Activated naive CD4-positive, alpha-beta T cell treated with anti-CD3 and anti-CD28 coated beads, Interleukin-2, amount 10 ng/mL, durations not matched to agents 7 days and 5 days (primary cell): ENCODE measurements around the gene COX7A2.

Experiments
- CTCF ChIA-PET: fragments of 350-600 bp; sonication (Branson Sonifier 250); formaldehyde crosslinking; loops from one replicate; lab custom pipeline; 2021; ENCODE audit warnings: antibody characterized with exemption; lab: Charles Lee
- DNase-seq: peaks from one replicate; pipeline ENCODE4 v3.0.0-alpha.2; 2020
- H3K27ac Mint-ChIP-seq: one replicate; pipeline ENCODE4 v1.8.0; 2021; ENCODE audit warnings: mild to moderate bottlenecking, moderate library complexity, mixed read lengths
- H3K27me3 Mint-ChIP-seq: one replicate; pipeline ENCODE4 v1.8.0; 2021; ENCODE audit warnings: mild to moderate bottlenecking, mixed read lengths
- H3K36me3 Mint-ChIP-seq: one replicate; pipeline ENCODE4 v1.8.0; 2021; ENCODE audit warnings: mixed read lengths
- H3K4me1 Mint-ChIP-seq: one replicate; pipeline ENCODE4 v1.8.0; 2021; ENCODE audit warnings: mixed read lengths
- H3K4me3 Mint-ChIP-seq: one replicate; pipeline ENCODE4 v1.8.0; 2021; ENCODE audit warnings: mild to moderate bottlenecking, moderate library complexity, mixed read lengths
- H3K9me3 Mint-ChIP-seq: one replicate; pipeline ENCODE4 v1.8.0; 2021; ENCODE audit warnings: mixed read lengths

The COX7A2 gene

DNA sequence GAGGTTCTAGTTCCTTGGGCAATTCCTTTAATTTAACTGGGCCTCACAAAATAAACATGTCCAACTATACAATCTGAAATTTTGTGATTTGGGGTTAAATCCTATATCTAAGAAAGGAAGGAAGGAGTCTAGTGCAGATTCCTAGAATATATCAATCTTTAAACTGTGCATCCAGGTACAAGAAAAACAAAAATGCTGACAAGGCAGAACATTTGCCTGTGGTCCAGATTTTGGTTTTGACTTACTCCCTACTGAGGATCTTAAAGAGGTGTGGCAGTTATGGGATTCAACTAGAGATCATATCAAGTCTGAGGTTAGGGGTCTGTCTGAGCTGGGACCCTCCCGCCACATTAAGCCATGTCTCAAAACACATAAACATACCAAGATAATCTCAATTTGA is 17.7 kb upstream of the COX7A2 start:
- Mint-ChIP-seq H3K4me3 (no peak overlapping the region), H3K4me1 (no peaks in the 10 kb centered on the region), H3K36me3 (peaks cover 32% of the 10 kb centered on the region), H3K27me3 (no peaks in the 10 kb centered on the region), H3K27ac (no peak overlapping the region), H3K9me3 (no peaks in the 10 kb centered on the region)
- CTCF ChIA-PET: no interaction called here
- no peak for DNase-seq

DNA sequence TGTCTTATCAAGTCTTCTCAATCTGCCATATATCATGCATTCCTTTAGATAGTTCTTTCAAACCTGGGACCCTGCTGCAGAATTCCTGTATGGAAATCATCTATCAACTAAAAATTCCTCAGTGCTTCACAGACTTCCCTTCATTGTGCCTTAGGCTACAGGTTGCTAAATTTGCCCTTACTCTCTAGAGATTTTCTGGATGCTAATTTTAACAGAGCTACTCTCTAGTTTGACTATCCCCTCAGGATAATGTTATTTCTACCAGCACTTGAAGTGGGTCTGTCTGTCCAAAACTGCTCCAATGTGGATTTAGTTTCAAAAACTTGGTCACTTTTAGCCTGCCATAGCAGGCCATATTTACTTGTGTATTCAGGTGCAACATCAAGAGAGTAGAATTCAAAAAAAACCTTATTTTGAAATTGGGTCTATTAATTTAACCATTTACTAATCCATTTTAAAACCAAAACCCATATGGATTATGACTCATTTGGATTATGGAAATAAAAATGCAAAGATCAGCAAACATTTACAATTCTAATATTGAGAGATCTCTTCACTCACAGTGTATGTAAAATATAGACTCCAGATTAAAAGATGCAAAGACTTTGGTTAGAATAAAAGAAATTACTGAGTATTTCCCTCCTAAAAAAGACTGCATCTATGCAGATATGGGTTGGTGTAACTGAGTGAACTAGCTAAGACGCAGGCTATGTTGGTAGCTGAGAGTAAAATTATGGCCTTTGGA is 13.9 kb upstream of the COX7A2 start:
- DNase-seq: no peak
- CTCF ChIA-PET: interaction anchor here (0.6 to 0.9 kb wide), 2 partner anchors 9 to 25 kb away, joined by 3 read pairs; no protein-coding TSS in a partner anchor
- Mint-ChIP-seq H3K27ac (no peak overlapping the region), H3K4me3 (no peak overlapping the region), H3K4me1 (no peaks in the 10 kb centered on the region), H3K9me3 (no peaks in the 10 kb centered on the region), H3K36me3 (peaks cover 29% of the 10 kb centered on the region), H3K27me3 (no peaks in the 10 kb centered on the region)

DNA sequence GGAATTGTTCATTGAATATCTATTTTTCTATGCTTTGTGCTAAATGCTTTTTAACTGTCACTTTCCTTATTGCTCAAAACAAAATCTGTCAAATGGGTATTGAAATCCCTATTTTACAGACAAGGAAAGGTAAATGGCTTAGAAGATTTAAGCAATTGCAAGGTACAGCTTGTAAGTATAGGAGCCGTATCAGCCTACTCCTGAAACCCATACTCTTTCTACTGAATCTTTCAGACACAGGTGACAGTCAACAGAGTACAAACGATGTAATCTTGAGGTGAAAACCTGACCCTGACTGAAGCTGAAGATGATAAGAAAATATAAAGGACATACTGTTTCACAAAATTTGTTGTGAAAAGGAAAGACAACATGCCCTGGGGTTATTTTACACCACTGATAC is 7.0 kb upstream of the COX7A2 start:
- no peak for DNase-seq
- H3K9me3 Mint-ChIP-seq: no peaks in the 10 kb centered on the region
- H3K27ac Mint-ChIP-seq: no peak overlapping the region
- H3K4me1 Mint-ChIP-seq: peaks cover 2% of the 10 kb centered on the region
- CTCF ChIA-PET: no interaction called here
- peaks cover 7% of the 10 kb centered on the region for H3K36me3 Mint-ChIP-seq
- no peak overlapping the region for H3K4me3 Mint-ChIP-seq
- peaks cover 8% of the 10 kb centered on the region for H3K27me3 Mint-ChIP-seq

DNA sequence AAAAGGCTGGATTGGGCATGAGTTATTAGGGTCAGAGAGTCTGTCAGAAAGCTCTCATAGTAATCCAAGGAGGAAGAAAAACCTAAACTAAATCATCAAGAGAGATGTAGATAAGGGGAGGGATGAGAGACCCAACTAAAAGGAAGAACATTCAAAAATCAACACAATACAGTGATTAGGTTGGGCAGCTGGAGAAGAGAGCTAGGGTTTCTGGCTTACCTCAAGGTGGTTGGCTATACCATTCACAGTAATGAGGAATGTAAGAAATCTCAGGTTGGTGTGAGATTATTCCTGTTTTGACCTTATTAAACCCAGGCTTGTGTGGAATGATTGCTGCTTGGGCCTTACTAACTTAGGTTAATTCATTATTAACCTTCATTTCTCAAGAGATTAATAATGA is 6.2 kb upstream of the COX7A2 start:
- H3K36me3 Mint-ChIP-seq: peaks cover 7% of the 10 kb centered on the region
- H3K9me3 Mint-ChIP-seq: no peaks in the 10 kb centered on the region
- CTCF ChIA-PET: no interaction called here
- peaks cover 8% of the 10 kb centered on the region for H3K27me3 Mint-ChIP-seq
- DNase-seq: no peak
- no peak overlapping the region for H3K4me3 Mint-ChIP-seq
- peaks cover 4% of the 10 kb centered on the region for H3K4me1 Mint-ChIP-seq
- no peak overlapping the region for H3K27ac Mint-ChIP-seq

DNA sequence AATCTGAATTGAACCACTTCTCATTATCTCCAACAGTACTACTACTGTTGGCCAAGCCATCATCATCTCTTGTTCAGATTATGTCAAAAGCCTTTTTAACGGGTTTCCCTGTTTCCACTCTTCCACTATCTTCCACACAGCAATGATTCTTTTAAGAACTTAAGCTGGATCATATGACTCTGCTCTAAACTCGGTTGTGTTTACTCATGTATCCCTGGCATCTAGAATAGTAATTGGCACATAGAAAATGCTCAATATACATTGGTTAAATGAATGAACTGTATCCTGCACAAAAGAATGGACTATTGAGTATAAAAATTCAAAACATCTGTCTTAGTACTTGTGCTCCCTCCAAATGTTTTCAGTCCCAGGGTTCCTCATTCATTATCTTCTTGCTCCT is 2.8 kb upstream of the COX7A2 start:
- H3K4me1 Mint-ChIP-seq: peaks cover 25% of the 10 kb centered on the region
- H3K27ac Mint-ChIP-seq: no peak overlapping the region
- no peak overlapping the region for H3K4me3 Mint-ChIP-seq
- peaks cover 8% of the 10 kb centered on the region for H3K36me3 Mint-ChIP-seq
- CTCF ChIA-PET: no interaction called here
- no peak for DNase-seq
- no peaks in the 10 kb centered on the region for H3K9me3 Mint-ChIP-seq
- H3K27me3 Mint-ChIP-seq: peaks cover 8% of the 10 kb centered on the region

DNA sequence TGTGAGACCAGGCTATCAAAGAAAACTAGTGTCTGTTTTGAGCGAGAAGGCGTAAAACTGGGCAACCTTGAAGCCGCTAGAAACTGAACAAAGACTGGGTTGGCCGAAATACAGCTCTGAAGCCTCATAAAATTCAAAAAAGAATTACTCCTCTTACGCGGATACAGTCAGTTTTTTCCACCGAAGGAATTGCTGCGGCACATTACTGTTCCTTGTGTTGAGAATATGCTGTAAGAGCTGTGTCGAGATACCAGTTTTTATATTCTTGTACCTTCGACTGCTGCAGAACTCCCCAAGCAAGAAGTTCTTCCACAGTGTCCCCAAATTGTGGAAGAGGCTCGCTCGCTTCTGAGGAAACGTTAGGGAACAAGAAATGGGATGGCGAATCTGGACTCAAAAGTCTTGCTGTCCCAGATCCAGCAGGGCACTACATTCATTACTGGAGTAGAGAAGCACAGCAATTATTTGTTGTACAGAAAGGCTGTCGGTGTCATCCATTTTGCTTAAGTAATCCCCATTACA is 523 bp upstream of the COX7A2 start:
- Mint-ChIP-seq H3K27ac (peak overlapping the region; percentile 99), H3K36me3 (peaks cover 21% of the 10 kb centered on the region), H3K4me3 (peak overlapping the region; percentile 99), H3K27me3 (peaks cover 8% of the 10 kb centered on the region), H3K9me3 (no peaks in the 10 kb centered on the region), H3K4me1 (peaks cover 32% of the 10 kb centered on the region)
- CTCF ChIA-PET: interaction anchor here (1.0 to 1.3 kb wide), 2 partner anchors 17 to 23 kb away, joined by 3 to 5 read pairs; no protein-coding TSS in a partner anchor
- DNase-seq: no peak

DNA sequence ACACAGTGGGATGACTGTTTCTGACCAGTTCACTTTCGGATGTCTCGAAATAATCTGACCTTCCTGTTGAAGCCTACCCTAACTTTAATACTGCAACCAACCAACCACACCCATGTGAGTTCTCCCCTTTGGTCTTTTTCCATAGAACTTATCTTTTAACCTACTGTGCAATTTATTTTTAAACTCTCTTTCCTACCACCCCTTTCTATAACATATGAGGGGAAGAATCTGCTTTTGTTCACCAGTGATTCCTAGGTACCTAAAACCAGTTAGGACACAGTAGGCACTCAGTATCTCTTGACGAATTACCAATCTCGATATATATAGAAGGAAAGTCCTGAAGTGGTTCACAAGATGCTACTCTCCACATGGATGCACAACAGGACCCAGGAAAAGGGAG is 7.0 kb downstream of the COX7A2 start:
- no peak overlapping the region for H3K4me3 Mint-ChIP-seq
- no peak overlapping the region for H3K27ac Mint-ChIP-seq
- peaks cover 9% of the 10 kb centered on the region for H3K4me1 Mint-ChIP-seq
- H3K36me3 Mint-ChIP-seq: peaks cover 36% of the 10 kb centered on the region
- CTCF ChIA-PET: no interaction called here
- no peak for DNase-seq
- no peaks in the 10 kb centered on the region for H3K9me3 Mint-ChIP-seq
- no peaks in the 10 kb centered on the region for H3K27me3 Mint-ChIP-seq

DNA sequence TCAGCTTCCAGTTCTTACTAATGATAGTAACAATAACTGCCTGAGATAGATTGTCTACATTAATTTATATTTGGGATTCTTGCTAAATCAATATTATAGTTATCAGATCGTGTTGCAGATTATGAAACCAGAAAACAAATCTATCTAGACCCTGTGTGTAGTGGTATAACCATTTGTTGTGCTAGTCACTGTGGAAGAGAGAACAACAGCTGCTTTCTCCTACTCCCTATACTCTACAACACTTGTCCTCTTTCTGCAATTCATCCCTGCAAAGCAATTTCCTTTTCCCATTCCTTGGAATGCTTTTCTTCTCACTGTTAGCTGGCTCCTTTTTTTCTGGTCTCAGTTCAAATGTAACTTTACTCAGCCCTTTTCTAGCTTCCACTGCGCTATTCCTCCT is 8.3 kb downstream of the COX7A2 start:
- H3K4me1 Mint-ChIP-seq: no peaks in the 10 kb centered on the region
- H3K27ac Mint-ChIP-seq: no peak overlapping the region
- no peaks in the 10 kb centered on the region for H3K27me3 Mint-ChIP-seq
- DNase-seq: no peak
- CTCF ChIA-PET: no interaction called here
- H3K36me3 Mint-ChIP-seq: peaks cover 28% of the 10 kb centered on the region
- H3K4me3 Mint-ChIP-seq: no peak overlapping the region
- no peaks in the 10 kb centered on the region for H3K9me3 Mint-ChIP-seq

DNA sequence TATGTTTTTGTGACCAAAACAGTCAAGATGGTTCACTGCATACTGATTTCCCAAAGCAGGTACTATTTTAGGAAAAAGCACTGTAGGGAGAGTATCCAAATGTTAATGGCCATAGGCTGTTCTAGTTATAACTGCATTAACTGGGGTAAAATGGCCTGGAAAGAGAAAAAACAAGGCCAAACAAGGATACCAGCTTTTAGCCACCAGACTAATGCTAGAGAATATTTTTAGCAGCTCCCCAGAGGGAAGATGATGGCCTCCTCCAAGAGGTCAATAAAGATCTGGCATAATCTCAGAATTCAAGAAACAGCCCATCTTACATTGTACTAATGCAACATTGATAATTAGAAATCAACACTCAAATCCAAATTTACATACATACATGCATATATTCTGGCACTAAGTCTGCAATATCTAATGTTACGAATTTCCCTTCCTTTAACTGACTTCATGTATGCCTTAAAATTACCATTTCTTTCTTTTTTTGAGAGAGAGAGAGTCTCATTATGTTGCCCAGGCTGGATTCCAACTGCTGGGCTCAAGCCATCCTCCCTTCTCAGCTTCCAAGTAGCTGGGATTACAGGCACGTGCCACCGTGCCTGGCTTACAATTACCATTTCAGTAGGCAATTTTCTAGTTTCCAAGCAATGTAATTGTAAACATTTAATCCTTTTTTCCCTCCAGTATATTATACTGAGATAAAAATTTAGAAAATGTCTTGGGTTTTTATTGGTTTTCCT is 9.3 kb downstream of the COX7A2 start:
- Mint-ChIP-seq H3K27ac (no peak overlapping the region), H3K27me3 (no peaks in the 10 kb centered on the region), H3K36me3 (peaks cover 22% of the 10 kb centered on the region), H3K4me1 (no peaks in the 10 kb centered on the region), H3K4me3 (no peak overlapping the region), H3K9me3 (no peaks in the 10 kb centered on the region)
- CTCF ChIA-PET: no interaction called here
- DNase-seq: no peak

DNA sequence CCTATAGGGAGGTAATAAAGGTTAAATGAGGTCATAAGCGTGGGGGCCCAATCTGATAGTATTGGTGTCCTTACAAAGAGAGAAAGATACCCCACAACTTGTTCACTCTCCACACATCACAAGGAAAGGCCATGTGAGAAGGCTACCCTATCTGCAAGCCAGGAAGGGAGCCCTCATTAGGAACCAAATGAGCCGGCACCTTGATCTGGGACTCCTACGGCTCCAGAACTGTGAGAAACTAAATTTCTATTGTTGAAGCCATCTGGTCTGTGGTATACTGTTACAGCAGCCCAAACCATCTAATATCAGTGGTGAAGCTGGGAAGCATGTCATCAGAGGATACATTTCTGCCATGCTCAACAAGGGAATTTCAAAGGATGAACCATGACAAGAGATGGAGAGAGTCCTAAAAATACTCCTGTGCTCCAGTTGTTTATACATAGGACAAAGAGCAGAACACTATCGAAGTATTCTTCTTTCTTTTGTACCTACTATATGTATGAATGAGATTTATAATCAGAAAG is 10.4 kb downstream of the COX7A2 start:
- Mint-ChIP-seq H3K27ac (no peak overlapping the region), H3K4me3 (no peak overlapping the region), H3K27me3 (no peaks in the 10 kb centered on the region), H3K4me1 (no peaks in the 10 kb centered on the region), H3K36me3 (peaks cover 16% of the 10 kb centered on the region), H3K9me3 (no peaks in the 10 kb centered on the region)
- no peak for DNase-seq
- CTCF ChIA-PET: no interaction called here

DNA sequence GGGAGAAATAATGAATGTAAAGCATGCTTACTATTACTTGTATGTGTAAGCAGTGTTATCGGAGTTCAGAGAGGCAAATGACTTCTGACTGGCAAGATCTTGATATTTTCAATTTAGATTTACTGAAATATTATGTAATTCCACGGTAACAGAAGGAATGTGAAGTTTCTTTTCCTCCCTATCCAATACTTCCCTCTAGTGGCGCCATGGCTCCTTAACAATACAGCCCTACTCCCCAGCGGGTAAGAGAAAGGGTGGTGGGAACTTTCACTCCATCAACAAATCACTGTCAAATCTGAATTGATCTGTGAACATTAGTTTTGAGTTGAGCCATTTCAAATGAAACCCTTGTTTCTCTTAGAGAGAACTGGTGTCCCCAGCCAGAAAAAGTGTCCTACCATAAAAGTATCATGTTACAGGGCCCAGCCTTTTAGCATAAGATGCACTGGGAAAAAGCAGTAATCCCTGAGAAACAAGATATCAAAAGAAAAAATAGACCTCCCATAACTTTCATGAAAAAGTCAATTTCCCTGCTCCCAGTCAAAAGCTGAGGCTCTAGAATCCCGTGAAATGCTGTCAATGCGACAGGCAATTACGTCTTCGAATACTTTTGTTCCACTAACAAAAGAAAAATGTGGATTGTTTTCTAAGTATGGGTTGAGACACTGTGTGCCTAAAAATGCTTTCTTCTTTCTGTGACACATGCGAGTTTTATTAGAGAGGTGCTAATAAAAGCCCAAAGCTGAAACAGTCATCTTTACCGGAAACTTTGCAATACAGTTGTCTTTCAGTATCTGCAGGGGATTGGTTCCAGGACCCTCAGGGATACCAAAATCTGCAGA is 12.9 kb downstream of the COX7A2 start:
- Mint-ChIP-seq H3K27me3 (no peaks in the 10 kb centered on the region), H3K9me3 (no peaks in the 10 kb centered on the region), H3K27ac (no peak overlapping the region), H3K4me1 (no peaks in the 10 kb centered on the region), H3K36me3 (no peaks in the 10 kb centered on the region), H3K4me3 (no peak overlapping the region)
- no peak for DNase-seq
- CTCF ChIA-PET: interaction anchor here (0.6 to 0.8 kb wide), 2 partner anchors 22 to 1556 kb away, joined by 3 to 4 read pairs; no protein-coding TSS in a partner anchor

DNA sequence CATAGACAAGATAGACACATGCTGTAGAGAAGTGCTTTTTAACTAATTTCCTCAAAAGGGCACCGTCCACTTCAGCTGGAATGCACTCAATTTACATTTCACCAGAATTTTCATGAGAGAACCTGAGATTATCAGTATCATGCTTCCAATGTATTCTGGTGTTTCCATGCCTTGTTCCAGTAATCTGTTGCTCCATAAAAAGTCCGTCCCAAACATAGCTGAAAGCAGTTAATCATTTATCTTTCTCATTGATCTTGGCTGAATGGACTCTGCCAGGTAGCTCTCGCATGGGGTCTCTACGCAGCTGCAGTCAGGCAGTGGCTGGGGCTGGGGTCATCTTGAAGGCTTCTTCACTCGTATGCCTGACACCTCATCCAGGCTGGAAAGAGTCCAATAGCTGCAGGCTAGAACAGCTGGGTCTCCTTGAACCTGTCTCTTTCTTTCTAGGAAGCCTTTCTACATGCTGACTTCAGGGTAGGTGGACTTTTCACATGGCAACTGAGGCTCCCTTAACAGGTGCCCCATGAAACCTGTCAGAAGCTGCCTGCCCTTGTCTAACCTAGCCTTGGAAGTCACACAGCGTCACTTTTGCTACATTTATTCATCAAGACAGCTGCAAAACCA is 19.2 kb downstream of the COX7A2 start:
- H3K27ac Mint-ChIP-seq: no peak overlapping the region
- no peak for DNase-seq
- no peaks in the 10 kb centered on the region for H3K9me3 Mint-ChIP-seq
- H3K36me3 Mint-ChIP-seq: no peaks in the 10 kb centered on the region
- H3K27me3 Mint-ChIP-seq: peaks cover 17% of the 10 kb centered on the region
- no peak overlapping the region for H3K4me3 Mint-ChIP-seq
- no peaks in the 10 kb centered on the region for H3K4me1 Mint-ChIP-seq
- CTCF ChIA-PET: interaction anchor here (1.6 kb wide), 1 partner anchor 15 kb away, joined by 3 read pairs; no protein-coding TSS in a partner anchor

DNA sequence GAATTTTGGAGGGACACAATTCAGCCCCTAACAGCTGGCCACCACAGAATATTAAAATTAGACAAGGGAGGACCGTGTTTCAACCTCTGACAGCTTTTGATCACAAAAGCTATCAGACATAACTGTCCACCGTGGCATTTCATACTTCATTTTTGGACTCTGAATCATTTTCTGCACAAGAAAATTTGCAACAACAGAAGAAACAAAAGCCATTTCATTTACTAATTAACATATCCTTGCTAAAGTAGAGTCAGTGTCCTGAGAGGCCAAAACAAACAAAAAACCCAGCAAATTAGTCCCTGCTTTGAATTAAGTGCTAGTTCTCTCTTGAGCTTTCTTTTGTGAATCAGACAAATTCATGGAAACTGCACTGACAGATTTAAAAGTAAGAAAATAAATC is 20.2 kb downstream of the COX7A2 start:
- no peaks in the 10 kb centered on the region for H3K9me3 Mint-ChIP-seq
- CTCF ChIA-PET: interaction anchor here (0.6 to 1.6 kb wide), 2 partner anchors 14 to 1938 kb away, joined by 3 read pairs; no protein-coding TSS in a partner anchor
- H3K27ac Mint-ChIP-seq: no peak overlapping the region
- no peak overlapping the region for H3K4me3 Mint-ChIP-seq
- H3K27me3 Mint-ChIP-seq: peaks cover 17% of the 10 kb centered on the region
- no peaks in the 10 kb centered on the region for H3K36me3 Mint-ChIP-seq
- DNase-seq: no peak
- H3K4me1 Mint-ChIP-seq: no peaks in the 10 kb centered on the region
